ENCODE results near the gene LONP1.

- TF ChIP-seq, protein P1, sequence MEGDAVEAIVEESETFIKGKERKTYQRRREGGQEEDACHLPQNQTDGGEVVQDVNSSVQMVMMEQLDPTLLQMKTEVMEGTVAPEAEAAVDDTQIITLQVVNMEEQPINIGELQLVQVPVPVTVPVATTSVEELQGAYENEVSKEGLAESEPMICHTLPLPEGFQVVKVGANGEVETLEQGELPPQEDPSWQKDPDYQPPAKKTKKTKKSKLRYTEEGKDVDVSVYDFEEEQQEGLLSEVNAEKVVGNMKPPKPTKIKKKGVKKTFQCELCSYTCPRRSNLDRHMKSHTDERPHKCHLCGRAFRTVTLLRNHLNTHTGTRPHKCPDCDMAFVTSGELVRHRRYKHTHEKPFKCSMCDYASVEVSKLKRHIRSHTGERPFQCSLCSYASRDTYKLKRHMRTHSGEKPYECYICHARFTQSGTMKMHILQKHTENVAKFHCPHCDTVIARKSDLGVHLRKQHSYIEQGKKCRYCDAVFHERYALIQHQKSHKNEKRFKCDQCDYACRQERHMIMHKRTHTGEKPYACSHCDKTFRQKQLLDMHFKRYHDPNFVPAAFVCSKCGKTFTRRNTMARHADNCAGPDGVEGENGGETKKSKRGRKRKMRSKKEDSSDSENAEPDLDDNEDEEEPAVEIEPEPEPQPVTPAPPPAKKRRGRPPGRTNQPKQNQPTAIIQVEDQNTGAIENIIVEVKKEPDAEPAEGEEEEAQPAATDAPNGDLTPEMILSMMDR (IDR thresholded peaks at IDR 0.05): peak; percentile 68 to 91 (median 76)
- peak in 1 of 2 donors; percentile 41 for TF ChIP-seq POLR2A (IDR thresholded peaks at IDR 0.05)
Measured at GRCh38 chr19:5686647-5687359, 33.1 kb downstream of the LONP1 start.
